SK-N-SH treated with all-trans-retinoic acid at 6 μM for 48 hours (cell line): Measurements from ENCODE around the gene CSNK1D.

Experiments used
- ATAC-seq: fragments of 200-7000 bp; cut with Tn5 transposase; 3 replicates; pipeline ENCODE4 v1.9.1; 2020; ENCODE audit warnings: mild to moderate bottlenecking, moderate library complexity
- ESRRG ChIP-seq: fragments of 250-450 bp; sonication (Bioruptor Pico); IDR thresholded peaks from 2 replicates; pipeline ENCODE4 v1.6.1; 2021; ENCODE audit warnings: mild to moderate bottlenecking
- GLIS3 ChIP-seq: fragments of 250-450 bp; sonication (Bioruptor Pico); IDR thresholded peaks from 2 replicates; pipeline ENCODE4 v1.5.0; 2020; ENCODE audit warnings: mild to moderate bottlenecking, moderate library complexity
- OSR1 ChIP-seq: fragments of 250-450 bp; sonication (Bioruptor Pico); IDR thresholded peaks from 2 replicates; pipeline ENCODE4 v1.8.0; 2022; ENCODE audit warnings: moderate library complexity, mild to moderate bottlenecking, inconsistent platforms
- PPARA ChIP-seq: fragments of 250-450 bp; sonication (Bioruptor Pico); IDR thresholded peaks from 2 replicates; pipeline ENCODE4 v1.5.0; 2020; ENCODE audit warnings: mild to moderate bottlenecking, borderline replicate concordance
- SNAI2 ChIP-seq: fragments of 250-450 bp; sonication (Bioruptor Pico); IDR thresholded peaks from 2 replicates; pipeline ENCODE4 v1.5.0; 2020; ENCODE audit warnings: mild to moderate bottlenecking, moderate library complexity
- TCF4 ChIP-seq: fragments of 250-450 bp; sonication (Bioruptor Pico); IDR thresholded peaks from 2 replicates; pipeline ENCODE4 v1.8.0; 2021; ENCODE audit warnings: mild to moderate bottlenecking, moderate library complexity, borderline replicate concordance
- TOX ChIP-seq: fragments of 250-450 bp; sonication (Bioruptor Pico); IDR thresholded peaks from 2 replicates; pipeline ENCODE4 v1.8.0; 2021; ENCODE audit warnings: mild to moderate bottlenecking, moderate library complexity, borderline replicate concordance
- ZC3H10 ChIP-seq: fragments of 250-450 bp; sonication (Bioruptor Pico); IDR thresholded peaks from 2 replicates; pipeline ENCODE4 v1.5.1; 2021; ENCODE audit warnings: mild to moderate bottlenecking, moderate library complexity
- ZFP3 ChIP-seq: fragments of 250-450 bp; sonication (Bioruptor Pico); IDR thresholded peaks from 2 replicates; pipeline ENCODE4 v1.5.0; 2020; ENCODE audit warnings: mild to moderate bottlenecking, moderate library complexity
- ZFP30 ChIP-seq: fragments of 450-650 bp; formaldehyde crosslinking; IDR thresholded peaks from 2 replicates; pipeline ENCODE4 v1.5.0; 2022; ENCODE audit warnings: mild to moderate bottlenecking, moderate library complexity
- ZNF70 ChIP-seq: fragments of 450-650 bp; formaldehyde crosslinking; IDR thresholded peaks from 2 replicates; pipeline ENCODE4 v1.5.0; 2020; ENCODE audit warnings: mild to moderate bottlenecking, moderate library complexity
- ZNF8 ChIP-seq: fragments of 450-650 bp; formaldehyde crosslinking; IDR thresholded peaks from 2 replicates; pipeline ENCODE4 v1.5.0; 2020; ENCODE audit warnings: mild to moderate bottlenecking, moderate library complexity
- TF ChIP-seq, protein P1 (sequence below): fragments of 250-450 bp; sonication (Bioruptor Pico); IDR thresholded peaks from 2 replicates; pipeline ENCODE4 v1.8.0; 2020; ENCODE audit warnings: mild to moderate bottlenecking, moderate library complexity, borderline replicate concordance
- TF ChIP-seq, protein P2 (sequence below): fragments of 250-450 bp; sonication (Bioruptor Pico); IDR thresholded peaks from 2 replicates; pipeline ENCODE4 v1.5.1; 2020; ENCODE audit warnings: low read depth, mild to moderate bottlenecking, moderate library complexity
- TF ChIP-seq, protein P3 (sequence below): fragments of 250-450 bp; sonication (Bioruptor Pico); IDR thresholded peaks from 2 replicates; pipeline ENCODE4 v1.5.0; 2020; ENCODE audit warnings: mild to moderate bottlenecking, moderate library complexity
- TF ChIP-seq, protein P4 (sequence below): fragments of 250-450 bp; sonication (Bioruptor Pico); IDR thresholded peaks from 2 replicates; pipeline ENCODE4 v1.8.0; 2021; ENCODE audit warnings: low read depth, mild to moderate bottlenecking, moderate library complexity, borderline replicate concordance
- TF ChIP-seq, protein P5 (sequence below): fragments of 250-450 bp; sonication (Bioruptor Pico); IDR thresholded peaks from 2 replicates; pipeline ENCODE4 v1.5.1; 2021; ENCODE audit warnings: mild to moderate bottlenecking, moderate library complexity

CSNK1D gene

DNA sequence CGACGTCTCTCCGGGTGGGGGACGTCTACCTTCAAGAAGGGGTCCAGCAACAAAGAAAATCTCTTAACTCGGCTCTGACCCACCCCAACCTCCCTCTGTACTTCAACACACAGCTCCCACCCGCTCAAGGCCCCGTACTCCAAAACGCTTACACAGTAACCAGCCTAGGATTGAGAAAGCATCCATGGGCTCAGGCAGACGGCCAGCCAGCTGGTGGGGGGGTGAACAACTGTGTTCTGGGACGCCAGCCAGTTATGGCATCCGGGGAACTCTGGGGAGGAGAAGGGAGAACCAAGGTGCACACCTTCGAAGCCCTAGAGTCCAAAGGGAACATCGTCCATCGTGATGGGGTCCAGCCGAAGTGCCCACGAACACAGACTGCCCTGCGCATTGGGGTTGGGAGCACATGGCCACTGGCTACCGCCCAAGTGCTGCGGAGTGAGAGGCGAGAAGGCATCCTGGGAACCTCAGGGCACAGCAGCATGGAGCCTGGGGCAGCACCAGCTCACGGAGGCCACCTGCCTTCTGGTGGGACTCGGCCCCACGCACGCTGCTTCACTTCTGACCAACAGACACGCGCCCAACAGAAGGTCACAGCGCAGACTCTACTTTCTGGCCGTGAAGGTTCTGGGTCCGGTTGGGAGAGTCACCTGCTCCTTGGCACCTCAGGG lies 30.4 kb downstream of the CSNK1D start:
- peak; percentile 1 for ATAC-seq
- TF ChIP-seq OSR1 (CRISPR knock-in tag) = 0 out of 2 replicates have a peak, but pooled peaks have one; percentile 25
- TF ChIP-seq, protein P1, sequence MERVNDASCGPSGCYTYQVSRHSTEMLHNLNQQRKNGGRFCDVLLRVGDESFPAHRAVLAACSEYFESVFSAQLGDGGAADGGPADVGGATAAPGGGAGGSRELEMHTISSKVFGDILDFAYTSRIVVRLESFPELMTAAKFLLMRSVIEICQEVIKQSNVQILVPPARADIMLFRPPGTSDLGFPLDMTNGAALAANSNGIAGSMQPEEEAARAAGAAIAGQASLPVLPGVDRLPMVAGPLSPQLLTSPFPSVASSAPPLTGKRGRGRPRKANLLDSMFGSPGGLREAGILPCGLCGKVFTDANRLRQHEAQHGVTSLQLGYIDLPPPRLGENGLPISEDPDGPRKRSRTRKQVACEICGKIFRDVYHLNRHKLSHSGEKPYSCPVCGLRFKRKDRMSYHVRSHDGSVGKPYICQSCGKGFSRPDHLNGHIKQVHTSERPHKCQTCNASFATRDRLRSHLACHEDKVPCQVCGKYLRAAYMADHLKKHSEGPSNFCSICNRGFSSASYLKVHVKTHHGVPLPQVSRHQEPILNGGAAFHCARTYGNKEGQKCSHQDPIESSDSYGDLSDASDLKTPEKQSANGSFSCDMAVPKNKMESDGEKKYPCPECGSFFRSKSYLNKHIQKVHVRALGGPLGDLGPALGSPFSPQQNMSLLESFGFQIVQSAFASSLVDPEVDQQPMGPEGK (CRISPR knock-in tag) = 0 out of 2 replicates have a peak, but pooled peaks have one; percentile 11
- TF ChIP-seq, protein P2, sequence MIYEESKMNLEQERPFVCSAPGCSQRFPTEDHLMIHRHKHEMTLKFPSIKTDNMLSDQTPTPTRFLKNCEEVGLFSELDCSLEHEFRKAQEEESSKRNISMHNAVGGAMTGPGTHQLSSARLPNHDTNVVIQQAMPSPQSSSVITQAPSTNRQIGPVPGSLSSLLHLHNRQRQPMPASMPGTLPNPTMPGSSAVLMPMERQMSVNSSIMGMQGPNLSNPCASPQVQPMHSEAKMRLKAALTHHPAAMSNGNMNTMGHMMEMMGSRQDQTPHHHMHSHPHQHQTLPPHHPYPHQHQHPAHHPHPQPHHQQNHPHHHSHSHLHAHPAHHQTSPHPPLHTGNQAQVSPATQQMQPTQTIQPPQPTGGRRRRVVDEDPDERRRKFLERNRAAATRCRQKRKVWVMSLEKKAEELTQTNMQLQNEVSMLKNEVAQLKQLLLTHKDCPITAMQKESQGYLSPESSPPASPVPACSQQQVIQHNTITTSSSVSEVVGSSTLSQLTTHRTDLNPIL (CRISPR knock-in tag) = no peak
- no peak for TF ChIP-seq ZFP30 (CRISPR knock-in tag)

DNA sequence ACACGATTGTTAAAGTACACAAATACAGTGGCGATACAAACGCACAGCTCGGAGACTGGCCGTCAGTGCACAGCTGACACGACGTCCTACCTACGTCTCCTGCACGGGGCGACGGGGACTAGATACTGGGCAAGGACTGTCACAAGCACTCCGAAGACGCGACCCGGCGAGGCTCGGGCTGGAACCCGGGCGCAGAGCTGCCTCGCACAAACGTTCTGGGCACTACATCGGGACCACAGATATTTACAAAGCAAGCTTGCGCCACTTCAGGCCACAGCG lies 30.9 kb downstream of the CSNK1D start:
- no peak for ATAC-seq
- TF ChIP-seq ZFP30 (CRISPR knock-in tag) (no peak), TOX (CRISPR knock-in tag) (no peak)
- TF ChIP-seq, protein P3, sequence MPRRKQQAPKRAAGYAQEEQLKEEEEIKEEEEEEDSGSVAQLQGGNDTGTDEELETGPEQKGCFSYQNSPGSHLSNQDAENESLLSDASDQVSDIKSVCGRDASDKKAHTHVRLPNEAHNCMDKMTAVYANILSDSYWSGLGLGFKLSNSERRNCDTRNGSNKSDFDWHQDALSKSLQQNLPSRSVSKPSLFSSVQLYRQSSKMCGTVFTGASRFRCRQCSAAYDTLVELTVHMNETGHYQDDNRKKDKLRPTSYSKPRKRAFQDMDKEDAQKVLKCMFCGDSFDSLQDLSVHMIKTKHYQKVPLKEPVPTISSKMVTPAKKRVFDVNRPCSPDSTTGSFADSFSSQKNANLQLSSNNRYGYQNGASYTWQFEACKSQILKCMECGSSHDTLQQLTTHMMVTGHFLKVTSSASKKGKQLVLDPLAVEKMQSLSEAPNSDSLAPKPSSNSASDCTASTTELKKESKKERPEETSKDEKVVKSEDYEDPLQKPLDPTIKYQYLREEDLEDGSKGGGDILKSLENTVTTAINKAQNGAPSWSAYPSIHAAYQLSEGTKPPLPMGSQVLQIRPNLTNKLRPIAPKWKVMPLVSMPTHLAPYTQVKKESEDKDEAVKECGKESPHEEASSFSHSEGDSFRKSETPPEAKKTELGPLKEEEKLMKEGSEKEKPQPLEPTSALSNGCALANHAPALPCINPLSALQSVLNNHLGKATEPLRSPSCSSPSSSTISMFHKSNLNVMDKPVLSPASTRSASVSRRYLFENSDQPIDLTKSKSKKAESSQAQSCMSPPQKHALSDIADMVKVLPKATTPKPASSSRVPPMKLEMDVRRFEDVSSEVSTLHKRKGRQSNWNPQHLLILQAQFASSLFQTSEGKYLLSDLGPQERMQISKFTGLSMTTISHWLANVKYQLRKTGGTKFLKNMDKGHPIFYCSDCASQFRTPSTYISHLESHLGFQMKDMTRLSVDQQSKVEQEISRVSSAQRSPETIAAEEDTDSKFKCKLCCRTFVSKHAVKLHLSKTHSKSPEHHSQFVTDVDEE (CRISPR knock-in tag) = no peak
- TF ChIP-seq, protein P4, sequence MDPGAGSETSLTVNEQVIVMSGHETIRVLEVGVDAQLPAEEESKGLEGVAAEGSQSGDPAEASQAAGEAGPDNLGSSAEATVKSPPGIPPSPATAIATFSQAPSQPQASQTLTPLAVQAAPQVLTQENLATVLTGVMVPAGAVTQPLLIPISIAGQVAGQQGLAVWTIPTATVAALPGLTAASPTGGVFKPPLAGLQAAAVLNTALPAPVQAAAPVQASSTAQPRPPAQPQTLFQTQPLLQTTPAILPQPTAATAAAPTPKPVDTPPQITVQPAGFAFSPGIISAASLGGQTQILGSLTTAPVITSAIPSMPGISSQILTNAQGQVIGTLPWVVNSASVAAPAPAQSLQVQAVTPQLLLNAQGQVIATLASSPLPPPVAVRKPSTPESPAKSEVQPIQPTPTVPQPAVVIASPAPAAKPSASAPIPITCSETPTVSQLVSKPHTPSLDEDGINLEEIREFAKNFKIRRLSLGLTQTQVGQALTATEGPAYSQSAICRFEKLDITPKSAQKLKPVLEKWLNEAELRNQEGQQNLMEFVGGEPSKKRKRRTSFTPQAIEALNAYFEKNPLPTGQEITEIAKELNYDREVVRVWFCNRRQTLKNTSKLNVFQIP = no peak
- TF ChIP-seq, all 23 proteins: peak for 0

DNA sequence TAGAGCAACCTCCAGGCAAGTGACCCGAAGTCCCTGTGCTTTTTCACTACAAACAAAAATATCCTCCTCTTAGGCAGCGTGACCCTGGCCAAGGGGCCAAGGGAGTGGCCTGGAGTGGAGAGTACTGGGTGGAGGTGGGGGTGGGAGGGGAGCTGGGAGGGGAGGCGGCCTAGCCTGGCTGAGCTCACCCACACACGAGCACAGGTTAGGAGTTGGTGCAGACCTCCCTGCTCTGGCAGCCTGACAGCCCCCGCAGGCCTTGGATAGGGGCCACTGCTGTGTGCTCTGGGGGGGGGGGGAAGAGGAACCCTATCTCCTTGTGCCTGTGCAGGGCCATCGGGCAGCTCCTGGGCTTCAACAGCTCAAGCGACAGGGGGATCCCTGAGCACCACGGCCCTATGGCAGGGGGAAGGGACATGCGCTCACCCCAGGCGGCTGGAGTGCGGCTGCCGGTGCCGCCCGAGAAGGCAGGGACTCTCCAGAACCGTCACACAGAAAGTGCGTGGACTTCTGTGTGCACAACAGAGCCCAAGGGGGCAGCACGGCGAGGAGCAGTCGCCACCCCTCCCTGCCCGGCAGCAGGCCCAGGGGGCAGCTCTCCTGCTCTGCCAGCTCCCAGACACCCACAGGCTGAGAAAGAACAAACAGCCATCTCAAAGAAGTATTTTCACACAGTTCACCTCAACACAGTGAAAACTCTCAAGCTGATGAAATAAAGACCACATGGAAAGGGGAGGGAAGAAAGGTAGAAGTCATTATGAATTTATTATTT lies 31.4 kb downstream of the CSNK1D start:
- ATAC-seq = peak; percentile 16
- TF ChIP-seq ZC3H10 = no peak
- no peak for TF ChIP-seq TCF4 (CRISPR knock-in tag)
- TF ChIP-seq, protein P3 (CRISPR knock-in tag) = no peak
- no peak for TF ChIP-seq SNAI2
- TF ChIP-seq GLIS3 (CRISPR knock-in tag) = no peak
- no peak for TF ChIP-seq TOX (CRISPR knock-in tag)
- TF ChIP-seq OSR1 (CRISPR knock-in tag) = no peak
- no peak for TF ChIP-seq ZNF8
- no peak; the same call in 1 of the 2 replicates for TF ChIP-seq ZFP3 (CRISPR knock-in tag)
- TF ChIP-seq, protein P4 = no peak
- TF ChIP-seq, protein P5, sequence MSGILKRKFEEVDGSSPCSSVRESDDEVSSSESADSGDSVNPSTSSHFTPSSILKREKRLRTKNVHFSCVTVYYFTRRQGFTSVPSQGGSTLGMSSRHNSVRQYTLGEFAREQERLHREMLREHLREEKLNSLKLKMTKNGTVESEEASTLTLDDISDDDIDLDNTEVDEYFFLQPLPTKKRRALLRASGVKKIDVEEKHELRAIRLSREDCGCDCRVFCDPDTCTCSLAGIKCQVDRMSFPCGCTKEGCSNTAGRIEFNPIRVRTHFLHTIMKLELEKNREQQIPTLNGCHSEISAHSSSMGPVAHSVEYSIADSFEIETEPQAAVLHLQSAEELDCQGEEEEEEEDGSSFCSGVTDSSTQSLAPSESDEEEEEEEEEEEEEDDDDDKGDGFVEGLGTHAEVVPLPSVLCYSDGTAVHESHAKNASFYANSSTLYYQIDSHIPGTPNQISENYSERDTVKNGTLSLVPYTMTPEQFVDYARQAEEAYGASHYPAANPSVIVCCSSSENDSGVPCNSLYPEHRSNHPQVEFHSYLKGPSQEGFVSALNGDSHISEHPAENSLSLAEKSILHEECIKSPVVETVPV (CRISPR knock-in tag) = no peak
- TF ChIP-seq, protein P2 (CRISPR knock-in tag) = no peak
- TF ChIP-seq PPARA = no peak
- TF ChIP-seq, protein P1 (CRISPR knock-in tag) = no peak
- no peak for TF ChIP-seq ESRRG (CRISPR knock-in tag)
- no peak for TF ChIP-seq ZNF70 (CRISPR knock-in tag)
